HEK293T (cell line): ENCODE results near the gene SLC18A3.

ENCODE experiments used
- BHLHE40 ChIP-seq: fragments of 450-650 bp; IDR thresholded peaks from 2 replicates; pipeline ENCODE4 v1.6.1; 2016; ENCODE audit warnings: mild to moderate bottlenecking, moderate library complexity, borderline replicate concordance
- CTBP1 ChIP-seq: fragments of 450-650 bp; IDR thresholded peaks from 2 replicates; pipeline ENCODE4 v1.6.1; 2016; ENCODE audit warnings: borderline replicate concordance
- FOXA1 ChIP-seq: fragments of 450-650 bp; IDR thresholded peaks from 2 replicates; pipeline ENCODE4 v1.6.1; 2016; ENCODE audit warnings: mild to moderate bottlenecking
- FOXK2 ChIP-seq: fragments of 450-650 bp; IDR thresholded peaks from 2 replicates; pipeline ENCODE4 v1.6.1; 2016; ENCODE audit warnings: mild to moderate bottlenecking
- FOXM1 ChIP-seq: fragments of 450-650 bp; IDR thresholded peaks from 2 replicates; pipeline ENCODE4 v1.6.1; 2017; ENCODE audit warnings: mild to moderate bottlenecking, borderline replicate concordance
- HDGF ChIP-seq: fragments of 450-650 bp; IDR thresholded peaks from 2 replicates; pipeline ENCODE4 v1.6.1; 2017; ENCODE audit warnings: antibody characterized with exemption, borderline replicate concordance
- NFRKB ChIP-seq: fragments of 450-650 bp; IDR thresholded peaks from 2 replicates; pipeline ENCODE4 v1.6.1; 2016; ENCODE audit warnings: mild to moderate bottlenecking, moderate library complexity
- PKNOX1 ChIP-seq: fragments of 450-650 bp; IDR thresholded peaks from 2 replicates; pipeline ENCODE4 v1.6.1; 2016
- SP1 ChIP-seq: fragments of 450-650 bp; IDR thresholded peaks from 2 replicates; pipeline ENCODE4 v1.6.1; 2017
- SUZ12 ChIP-seq: fragments of 450-650 bp; IDR thresholded peaks from 2 replicates; pipeline ENCODE4 v1.6.1; 2016; ENCODE audit warnings: mild to moderate bottlenecking
- ZNF384 ChIP-seq: fragments of 450-650 bp; IDR thresholded peaks from 2 replicates; pipeline ENCODE4 v1.6.1; 2016

DNA sequence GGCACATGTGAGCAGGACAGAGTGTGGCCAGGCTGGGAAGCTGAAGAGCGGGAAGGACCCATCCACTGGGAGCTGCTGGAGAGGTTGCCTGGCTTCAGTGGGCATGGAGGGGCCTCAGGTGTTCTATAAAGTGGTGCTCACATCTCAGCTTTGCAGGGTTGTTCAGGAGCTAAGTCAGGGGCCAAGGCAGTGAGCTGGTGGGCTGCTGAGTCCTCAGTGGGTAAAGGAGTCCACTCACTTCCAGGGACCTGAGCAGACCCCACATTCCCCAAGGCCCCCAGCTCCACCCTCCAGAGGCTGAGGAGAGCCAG lies 40.6 kb downstream of the SLC18A3 start:
- no peak for TF ChIP-seq CTBP1
- TF ChIP-seq PKNOX1: no peak
- no peak for TF ChIP-seq SP1
- no peak for TF ChIP-seq BHLHE40
- no peak for TF ChIP-seq FOXM1
- no peak for TF ChIP-seq ZNF384
- TF ChIP-seq FOXA1: no peak
- no peak for TF ChIP-seq SUZ12
- TF ChIP-seq HDGF: no peak
- no peak for TF ChIP-seq FOXK2
- TF ChIP-seq NFRKB: no peak
